ENCODE data around the gene KCNN1.

Gene KCNN1

DNA sequence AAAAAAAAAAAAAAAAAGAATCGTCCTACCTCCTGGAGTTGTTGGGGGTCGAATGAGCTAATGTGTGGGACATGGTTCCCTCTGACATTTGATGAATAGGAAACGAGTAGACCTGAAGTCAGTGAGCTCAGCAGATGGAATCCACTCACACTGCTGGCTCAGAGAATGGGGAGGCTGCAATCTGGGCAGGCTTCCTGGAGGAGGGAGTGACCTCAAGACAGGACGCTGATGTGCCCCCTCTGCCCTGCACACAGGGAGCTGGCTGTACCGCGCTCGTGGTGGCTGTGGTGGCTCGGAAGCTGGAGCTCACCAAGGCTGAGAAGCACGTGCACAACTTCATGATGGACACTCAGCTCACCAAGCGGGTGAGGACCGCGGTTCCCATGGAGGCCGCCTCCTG lies 21.3 kb downstream of the KCNN1 start:
- Histone ChIP-seq H4K20me1 (ENCODE audit: insufficient read depth, low read length) (no peaks in the 10 kb centered on the region), H3K36me3 (replicated peaks; ENCODE audit: low read depth, low read length) (no peaks in the 10 kb centered on the region), H3K27me3 (ENCODE audit: low read depth, low read length) (no peaks in the 10 kb centered on the region), H3K4me3 (ENCODE audit: low read length) (no peak overlapping the region), H3K27ac (ENCODE audit: low read length) (no peak overlapping the region), H3K79me2 (ENCODE audit: low read length) (no peaks in the 10 kb centered on the region), H3K4me1 (ENCODE audit: low read length) (no peaks in the 10 kb centered on the region), H2AFZ (ENCODE audit: low read depth, low read length) (no peak overlapping the region), H3K4me2 (ENCODE audit: low read length) (no peak overlapping the region), H3K9me3 (ENCODE audit: insufficient read depth, low read length) (no peaks in the 10 kb centered on the region), H3K9ac (ENCODE audit: low read length) (no peak overlapping the region)
- no peak for TF ChIP-seq EZH2phosphoT487 (IDR thresholded peaks at IDR 0.05; ENCODE audit: low read depth)
- TF ChIP-seq, protein P1, sequence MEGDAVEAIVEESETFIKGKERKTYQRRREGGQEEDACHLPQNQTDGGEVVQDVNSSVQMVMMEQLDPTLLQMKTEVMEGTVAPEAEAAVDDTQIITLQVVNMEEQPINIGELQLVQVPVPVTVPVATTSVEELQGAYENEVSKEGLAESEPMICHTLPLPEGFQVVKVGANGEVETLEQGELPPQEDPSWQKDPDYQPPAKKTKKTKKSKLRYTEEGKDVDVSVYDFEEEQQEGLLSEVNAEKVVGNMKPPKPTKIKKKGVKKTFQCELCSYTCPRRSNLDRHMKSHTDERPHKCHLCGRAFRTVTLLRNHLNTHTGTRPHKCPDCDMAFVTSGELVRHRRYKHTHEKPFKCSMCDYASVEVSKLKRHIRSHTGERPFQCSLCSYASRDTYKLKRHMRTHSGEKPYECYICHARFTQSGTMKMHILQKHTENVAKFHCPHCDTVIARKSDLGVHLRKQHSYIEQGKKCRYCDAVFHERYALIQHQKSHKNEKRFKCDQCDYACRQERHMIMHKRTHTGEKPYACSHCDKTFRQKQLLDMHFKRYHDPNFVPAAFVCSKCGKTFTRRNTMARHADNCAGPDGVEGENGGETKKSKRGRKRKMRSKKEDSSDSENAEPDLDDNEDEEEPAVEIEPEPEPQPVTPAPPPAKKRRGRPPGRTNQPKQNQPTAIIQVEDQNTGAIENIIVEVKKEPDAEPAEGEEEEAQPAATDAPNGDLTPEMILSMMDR (IDR thresholded peaks at IDR 0.05; ENCODE audit: low read depth, low read length): no peak

DNA sequence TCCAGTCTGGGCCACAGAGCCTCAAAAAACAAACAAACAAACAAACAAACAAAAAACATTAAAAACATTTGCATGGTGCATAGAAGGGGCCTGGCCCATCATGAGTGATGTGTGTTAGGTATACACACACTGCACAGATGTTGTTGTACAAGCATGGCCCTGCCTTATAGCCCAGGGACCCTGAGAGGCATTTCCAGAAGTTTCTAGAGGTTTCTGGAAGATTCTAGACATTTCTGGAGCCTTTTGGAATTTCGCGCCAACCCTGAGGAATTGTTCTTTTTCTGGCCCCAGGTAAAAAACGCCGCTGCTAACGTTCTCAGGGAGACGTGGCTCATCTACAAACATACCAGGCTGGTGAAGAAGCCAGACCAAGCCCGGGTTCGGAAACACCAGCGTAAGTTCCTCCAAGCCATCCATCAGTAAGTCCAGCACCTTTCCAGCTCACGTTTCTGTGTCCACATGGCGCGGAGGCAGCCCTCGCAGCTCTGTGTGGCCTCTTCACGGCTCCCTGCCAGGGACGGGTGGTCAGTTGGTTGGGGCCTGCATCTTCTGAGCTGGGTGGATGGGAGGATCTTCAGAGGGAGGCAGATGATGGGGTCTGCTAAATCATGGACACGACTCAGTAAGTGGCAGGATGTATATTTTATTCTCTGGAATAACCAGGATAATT lies 22.7 kb downstream of the KCNN1 start:
- Histone ChIP-seq H3K9ac (ENCODE audit: low read length) (no peak overlapping the region), H2AFZ (ENCODE audit: low read depth, low read length) (no peak overlapping the region)

DNA sequence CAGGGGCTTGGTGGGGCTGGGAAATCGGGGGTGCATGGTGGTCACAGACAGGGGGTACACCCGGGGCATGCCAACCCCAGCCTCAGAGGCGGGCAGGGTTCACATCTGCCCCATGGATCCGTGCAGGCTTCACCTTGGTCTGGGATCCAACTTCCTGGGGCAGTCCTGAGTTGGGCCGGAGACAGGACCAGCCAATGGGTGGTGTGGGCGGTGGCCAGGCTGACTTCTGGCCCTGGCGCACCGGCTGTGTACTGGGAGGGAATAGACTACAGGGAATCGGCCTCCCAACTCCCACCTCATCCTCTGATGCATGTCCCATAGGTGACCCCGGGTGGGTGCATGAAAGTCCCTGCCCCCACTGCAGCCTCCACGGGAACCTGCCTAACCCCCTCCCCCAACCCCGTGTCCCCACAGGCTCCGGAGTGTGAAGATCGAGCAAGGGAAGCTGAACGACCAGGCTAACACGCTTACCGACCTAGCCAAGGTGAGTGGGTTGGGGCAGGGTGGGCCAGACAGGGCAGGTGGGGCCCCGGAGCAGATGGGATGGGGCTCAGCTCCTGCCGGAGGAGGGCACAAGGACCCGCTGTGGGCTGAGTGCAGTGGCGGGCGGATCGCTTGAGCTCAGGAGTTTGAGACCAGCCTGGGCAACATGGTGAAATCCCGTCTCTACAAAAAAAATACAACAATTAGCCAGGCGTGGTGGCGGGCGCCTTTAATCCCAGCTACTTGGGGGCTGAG lies 26.3 kb downstream of the KCNN1 start:
- no peak overlapping the region for H3K27ac ChIP-seq (ENCODE audit: low read length)
- no peak overlapping the region for H3K9ac ChIP-seq (ENCODE audit: low read length)
- TF ChIP-seq EZH2phosphoT487 (IDR thresholded peaks at IDR 0.05; ENCODE audit: low read depth): no peak
- TF ChIP-seq, protein P1 (IDR thresholded peaks at IDR 0.05; ENCODE audit: low read depth, low read length): no peak
- no peaks in the 10 kb centered on the region for H3K79me2 ChIP-seq (ENCODE audit: low read length)
- no peak overlapping the region for H2AFZ ChIP-seq (ENCODE audit: low read depth, low read length)
- no peak overlapping the region for H3K4me3 ChIP-seq (ENCODE audit: low read length)
- peaks cover 13% of the 10 kb centered on the region for H3K4me1 ChIP-seq (ENCODE audit: low read length)
- H3K4me2 ChIP-seq (ENCODE audit: low read length): no peak overlapping the region
- H4K20me1 ChIP-seq (ENCODE audit: insufficient read depth, low read length): no peaks in the 10 kb centered on the region
- H3K36me3 ChIP-seq (replicated peaks; ENCODE audit: low read depth, low read length): no peaks in the 10 kb centered on the region
- no peaks in the 10 kb centered on the region for H3K27me3 ChIP-seq (ENCODE audit: low read depth, low read length)
- H3K9me3 ChIP-seq (ENCODE audit: insufficient read depth, low read length): no peaks in the 10 kb centered on the region

More for the DNA sequence above, 22.7 kb downstream of the KCNN1 start:
- H3K27ac ChIP-seq (ENCODE audit: low read length): no peak overlapping the region
- H3K27me3 ChIP-seq (ENCODE audit: low read depth, low read length): no peaks in the 10 kb centered on the region
- no peak overlapping the region for H3K4me2 ChIP-seq (ENCODE audit: low read length)
- no peak for TF ChIP-seq EZH2phosphoT487 (IDR thresholded peaks at IDR 0.05; ENCODE audit: low read depth)
- TF ChIP-seq, protein P1 (IDR thresholded peaks at IDR 0.05; ENCODE audit: low read depth, low read length): no peak
- no peaks in the 10 kb centered on the region for H3K4me1 ChIP-seq (ENCODE audit: low read length)
- H3K79me2 ChIP-seq (ENCODE audit: low read length): no peaks in the 10 kb centered on the region
- H3K36me3 ChIP-seq (replicated peaks; ENCODE audit: low read depth, low read length): no peaks in the 10 kb centered on the region
- no peaks in the 10 kb centered on the region for H4K20me1 ChIP-seq (ENCODE audit: insufficient read depth, low read length)
- H3K4me3 ChIP-seq (ENCODE audit: low read length): no peak overlapping the region
- H3K9me3 ChIP-seq (ENCODE audit: insufficient read depth, low read length): no peaks in the 10 kb centered on the region

DNA sequence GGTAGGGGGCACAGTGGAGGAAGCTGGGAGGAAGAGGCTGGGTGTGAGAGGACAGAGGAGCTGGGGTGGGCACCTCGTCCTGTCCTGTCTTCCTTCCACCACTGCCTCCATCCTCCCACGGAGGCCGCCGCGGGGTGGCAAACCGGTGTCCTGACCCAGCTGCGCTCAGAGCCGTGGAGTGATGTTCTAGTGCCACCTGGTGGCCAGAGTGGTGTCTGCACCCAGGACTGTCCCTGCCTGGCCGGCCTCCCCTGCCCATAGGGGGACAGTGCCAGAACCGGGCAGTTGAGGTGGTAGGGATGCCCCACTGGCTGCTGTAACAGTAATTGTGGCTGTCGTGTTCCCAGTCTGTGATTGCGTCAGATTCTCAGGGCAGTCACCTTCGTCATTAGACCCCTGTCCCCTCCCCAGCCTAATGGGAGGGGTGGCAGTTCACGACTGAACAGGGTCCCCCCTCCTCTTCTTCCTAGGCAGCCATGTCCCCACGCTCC lies 30.0 kb downstream of the KCNN1 start:
- H3K27ac ChIP-seq (ENCODE audit: low read length): peak overlapping the region; percentile 46; the same call in 1 of the 2 replicates
- peak overlapping the region; percentile 72; the same call in 1 of the 2 replicates for H3K9ac ChIP-seq (ENCODE audit: low read length)

More for the DNA sequence above, 30.0 kb downstream of the KCNN1 start:
- no peaks in the 10 kb centered on the region for H3K27me3 ChIP-seq (ENCODE audit: low read depth, low read length)
- H3K4me3 ChIP-seq (ENCODE audit: low read length): peak overlapping the region; percentile 83
- H3K4me2 ChIP-seq (ENCODE audit: low read length): peak overlapping the region; percentile 88
- peaks cover 26% of the 10 kb centered on the region for H3K4me1 ChIP-seq (ENCODE audit: low read length)
- no peaks in the 10 kb centered on the region for H3K36me3 ChIP-seq (replicated peaks; ENCODE audit: low read depth, low read length)
- no peak overlapping the region; the same call in 1 of the 2 replicates for H2AFZ ChIP-seq (ENCODE audit: low read depth, low read length)
- peaks cover 7% of the 10 kb centered on the region for H3K79me2 ChIP-seq (ENCODE audit: low read length)
- no peak for TF ChIP-seq EZH2phosphoT487 (IDR thresholded peaks at IDR 0.05; ENCODE audit: low read depth)
- TF ChIP-seq, protein P1 (IDR thresholded peaks at IDR 0.05; ENCODE audit: low read depth, low read length): peak; percentile 99
- no peaks in the 10 kb centered on the region for H4K20me1 ChIP-seq (ENCODE audit: insufficient read depth, low read length)
- H3K9me3 ChIP-seq (ENCODE audit: insufficient read depth, low read length): no peaks in the 10 kb centered on the region

Data from OCI-LY3 (cell line).